ENCODE data around the gene RITA1. TPM values are rescaled to one million over a fixed set of nuclear protein-coding genes. Genes with fewer than 3 reads are reported as not detected.

RITA1 gene
- total RNA-seq, 1 experiment from 2014 or later, result 71.6 TPM

DNA sequence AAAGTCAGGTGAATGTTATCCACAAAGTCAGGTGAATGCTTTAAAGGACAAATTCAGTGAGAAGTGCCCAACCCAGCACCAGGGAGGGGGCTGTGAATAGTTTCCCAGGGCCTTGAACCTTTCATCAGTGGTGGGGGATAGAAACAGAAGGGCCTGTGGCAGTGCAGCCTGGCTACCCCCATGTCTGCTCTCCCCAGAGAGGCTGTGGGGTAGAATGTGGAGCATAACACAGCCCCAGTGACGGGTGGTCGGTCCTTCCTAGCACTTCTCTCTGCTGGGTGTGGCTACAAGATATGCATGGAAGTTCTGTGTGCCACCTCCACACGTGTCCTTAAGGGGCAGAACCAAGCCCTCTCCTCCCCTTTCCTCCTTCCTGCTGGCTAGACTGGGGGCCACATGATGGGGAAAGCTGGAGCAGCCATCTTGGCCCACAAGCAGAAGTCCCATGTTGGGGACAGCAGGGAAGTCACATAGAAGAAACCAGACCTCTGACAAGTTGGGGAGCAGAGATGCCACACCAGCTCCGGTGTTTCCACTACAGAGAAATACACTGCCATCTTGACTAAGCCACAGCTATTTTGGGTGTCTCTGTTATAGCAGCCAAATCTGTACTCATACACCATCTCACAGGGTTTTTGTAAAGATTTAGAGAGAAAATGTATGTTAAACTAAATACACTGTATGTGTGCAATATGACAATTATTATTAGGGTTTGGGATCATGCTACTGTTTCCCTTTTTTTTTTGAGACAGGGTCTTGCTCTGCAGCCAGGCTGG lies 17.0 kb downstream of the RITA1 start:
- no peaks in the 10 kb centered on the region for H4K20me1 ChIP-seq (ENCODE audit: low read length)
- H3K9me3 ChIP-seq (ENCODE audit: low read length), result no peaks in the 10 kb centered on the region
- POLR2A ChIA-PET (ENCODE audit: unreplicated experiment), result no interaction called here
- no peaks in the 10 kb centered on the region for H3K79me2 ChIP-seq (ENCODE audit: low read length)
- H2AFZ ChIP-seq (ENCODE audit: low read length), result no peak overlapping the region
- no peak overlapping the region for H3K4me3 ChIP-seq (ENCODE audit: low read length)
- TF ChIP-seq EZH2 (IDR thresholded peaks at IDR 0.05; ENCODE audit: low read length, unreplicated experiment) (no peak), CTCF (conservative IDR thresholded peaks at IDR 0.05; ENCODE audit: low read depth, low read length) (no peak), EZH2phosphoT487 (IDR thresholded peaks at IDR 0.05; ENCODE audit: borderline replicate concordance, low read length) (no peak)
- intact Hi-C loops (cut with micrococcal nuclease), result no loop called here
- no peak overlapping the region for H3K27ac ChIP-seq (ENCODE audit: low read length)
- no peak overlapping the region for H3K9ac ChIP-seq (ENCODE audit: low read length)
- no peaks in the 10 kb centered on the region for H3K36me3 ChIP-seq (ENCODE audit: low read depth, low read length)
- CTCF ChIA-PET, result no interaction called here
- no peak overlapping the region for H3K4me2 ChIP-seq (ENCODE audit: low read length)
- DNase-seq (no peak), ATAC-seq (no peak)
- H3K9me2 ChIP-seq (replicated peaks; ENCODE audit: low read length), result no peaks in the 10 kb centered on the region
- BruUV-seq (replicated peaks), result no TSS peak
- no peaks in the 10 kb centered on the region for H3F3A ChIP-seq (ENCODE audit: low read length, unreplicated experiment)
- no peaks in the 10 kb centered on the region for H3K27me3 ChIP-seq (ENCODE audit: low read length)
- H3K4me1 ChIP-seq (ENCODE audit: insufficient read depth, low read length), result no peaks in the 10 kb centered on the region

GRCh38 chr12:113203852-113204760 lies 18.6 kb downstream of the RITA1 start:
- CTCF ChIA-PET, result no interaction called here
- H3K4me1 ChIP-seq (ENCODE audit: insufficient read depth, low read length), result no peaks in the 10 kb centered on the region
- no peak overlapping the region for H2AFZ ChIP-seq (ENCODE audit: low read length)
- no peak overlapping the region for H3K4me2 ChIP-seq (ENCODE audit: low read length)
- ATAC-seq (no peak), DNase-seq (no peak)
- no peaks in the 10 kb centered on the region for H3K9me2 ChIP-seq (replicated peaks; ENCODE audit: low read length)
- no peaks in the 10 kb centered on the region for H3K79me2 ChIP-seq (ENCODE audit: low read length)
- no peak overlapping the region for H3K4me3 ChIP-seq (ENCODE audit: low read length)
- H3F3A ChIP-seq (ENCODE audit: low read length, unreplicated experiment), result no peaks in the 10 kb centered on the region
- TF ChIP-seq CTCF (conservative IDR thresholded peaks at IDR 0.05; ENCODE audit: low read depth, low read length) (no peak), EZH2 (IDR thresholded peaks at IDR 0.05; ENCODE audit: low read length, unreplicated experiment) (no peak), EZH2phosphoT487 (IDR thresholded peaks at IDR 0.05; ENCODE audit: borderline replicate concordance, low read length) (no peak)
- no peak overlapping the region for H3K9ac ChIP-seq (ENCODE audit: low read length)
- intact Hi-C loops (cut with micrococcal nuclease), result no loop called here
- H3K27ac ChIP-seq (ENCODE audit: low read length), result no peak overlapping the region
- no peaks in the 10 kb centered on the region for H3K9me3 ChIP-seq (ENCODE audit: low read length)
- POLR2A ChIA-PET (ENCODE audit: unreplicated experiment), result interaction anchor here (0.7 kb wide), 1 partner anchor 1683 kb away, joined by 3 read pairs; no protein-coding TSS in a partner anchor
- no peaks in the 10 kb centered on the region for H3K36me3 ChIP-seq (ENCODE audit: low read depth, low read length)
- BruUV-seq (replicated peaks), result no TSS peak
- no peaks in the 10 kb centered on the region for H3K27me3 ChIP-seq (ENCODE audit: low read length)
- no peaks in the 10 kb centered on the region for H4K20me1 ChIP-seq (ENCODE audit: low read length)

Measured in PC-3 (cell line).